ENCODE measurements around the gene PRSS3. TPM values are rescaled to one million over a fixed set of nuclear protein-coding genes. Genes with fewer than 3 reads are reported as not detected.
"Not testable (repeated sequence)": the region's sequence is repeated elsewhere in the genome, so short reads cannot be mapped to it uniquely, and the experiment has no call there.

Gene PRSS3
- total RNA-seq, 1 donor from 2014 or later = not detected

DNA sequence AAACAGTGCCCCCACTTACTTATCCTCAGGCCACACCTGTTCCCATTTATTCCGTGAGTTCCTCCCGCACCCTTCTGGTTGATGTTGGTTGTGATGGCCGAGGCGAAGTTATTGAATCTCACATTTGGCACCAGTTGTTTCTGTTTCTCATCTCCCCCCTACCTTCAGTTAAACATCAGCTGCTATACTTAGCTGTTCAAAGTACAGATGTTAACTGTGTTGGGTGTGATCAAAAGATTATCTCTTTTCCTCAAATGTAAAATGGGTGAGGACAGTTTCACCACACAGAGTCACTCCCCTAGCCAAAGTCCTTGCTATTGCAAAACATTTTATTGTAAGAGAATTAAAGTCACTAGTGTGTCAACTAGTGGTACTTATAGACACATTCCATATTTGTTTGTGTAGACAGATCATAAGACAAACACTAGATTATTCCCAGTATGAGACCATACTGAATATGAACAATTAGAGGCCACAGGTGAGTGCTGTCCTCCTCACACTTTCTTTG is 43.2 kb upstream of the PRSS3 start:
- Mint-ChIP-seq H3K36me3 (ENCODE audit: low read depth) (no peaks in the 10 kb centered on the region), H3K27ac (ENCODE audit: unreplicated experiment) (no peak overlapping the region), H3K9me3 (no peaks in the 10 kb centered on the region), H3K4me3 (no peak overlapping the region), H3K27me3 (ENCODE audit: low read depth) (peaks cover 25% of the 10 kb centered on the region), H3K4me1 (no peaks in the 10 kb centered on the region)
- TF ChIP-seq, protein P1, sequence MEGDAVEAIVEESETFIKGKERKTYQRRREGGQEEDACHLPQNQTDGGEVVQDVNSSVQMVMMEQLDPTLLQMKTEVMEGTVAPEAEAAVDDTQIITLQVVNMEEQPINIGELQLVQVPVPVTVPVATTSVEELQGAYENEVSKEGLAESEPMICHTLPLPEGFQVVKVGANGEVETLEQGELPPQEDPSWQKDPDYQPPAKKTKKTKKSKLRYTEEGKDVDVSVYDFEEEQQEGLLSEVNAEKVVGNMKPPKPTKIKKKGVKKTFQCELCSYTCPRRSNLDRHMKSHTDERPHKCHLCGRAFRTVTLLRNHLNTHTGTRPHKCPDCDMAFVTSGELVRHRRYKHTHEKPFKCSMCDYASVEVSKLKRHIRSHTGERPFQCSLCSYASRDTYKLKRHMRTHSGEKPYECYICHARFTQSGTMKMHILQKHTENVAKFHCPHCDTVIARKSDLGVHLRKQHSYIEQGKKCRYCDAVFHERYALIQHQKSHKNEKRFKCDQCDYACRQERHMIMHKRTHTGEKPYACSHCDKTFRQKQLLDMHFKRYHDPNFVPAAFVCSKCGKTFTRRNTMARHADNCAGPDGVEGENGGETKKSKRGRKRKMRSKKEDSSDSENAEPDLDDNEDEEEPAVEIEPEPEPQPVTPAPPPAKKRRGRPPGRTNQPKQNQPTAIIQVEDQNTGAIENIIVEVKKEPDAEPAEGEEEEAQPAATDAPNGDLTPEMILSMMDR (conservative IDR thresholded peaks at IDR 0.05) = no peak
- no peak for DNase-seq (ENCODE audit: low read depth, low spot score)

- H3K4me3 Mint-ChIP-seq; DNase-seq (ENCODE audit: low read depth, low spot score); H3K36me3 Mint-ChIP-seq (ENCODE audit: low read depth); H3K9me3 Mint-ChIP-seq; H3K27ac Mint-ChIP-seq (ENCODE audit: unreplicated experiment); H3K4me1 Mint-ChIP-seq: not testable (repeated sequence)
- peaks cover 25% of the 10 kb centered on the region for H3K27me3 Mint-ChIP-seq (ENCODE audit: low read depth)
These were observed 42.6 kb upstream of the PRSS3 start for GRCh38 chr9:33752789-33753188.

DNA sequence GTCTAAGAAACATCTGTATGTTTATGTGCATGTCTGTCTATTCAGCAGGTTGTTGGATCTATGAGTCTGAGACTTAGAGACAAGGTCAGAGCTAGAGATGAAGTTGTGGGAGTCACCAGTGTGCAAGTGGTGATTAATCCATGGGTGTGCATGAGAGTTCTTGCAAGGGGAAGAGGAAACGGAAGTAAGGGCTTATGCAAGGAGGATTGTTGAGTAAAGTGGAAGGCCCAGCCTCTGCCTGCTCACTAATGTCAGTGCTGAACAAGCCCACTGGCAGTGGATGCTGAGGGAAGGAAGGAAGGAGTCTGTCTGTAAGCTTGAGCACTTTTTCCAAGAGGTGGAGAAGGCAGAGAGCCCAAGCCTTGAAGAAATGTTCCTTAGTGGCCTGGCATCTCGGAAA is 35.7 kb upstream of the PRSS3 start:
- H3K36me3 Mint-ChIP-seq (ENCODE audit: low read depth); H3K4me1 Mint-ChIP-seq; H3K4me3 Mint-ChIP-seq; H3K27me3 Mint-ChIP-seq (ENCODE audit: low read depth); H3K9me3 Mint-ChIP-seq; H3K27ac Mint-ChIP-seq (ENCODE audit: unreplicated experiment); DNase-seq (ENCODE audit: low read depth, low spot score): not testable (repeated sequence)

DNA sequence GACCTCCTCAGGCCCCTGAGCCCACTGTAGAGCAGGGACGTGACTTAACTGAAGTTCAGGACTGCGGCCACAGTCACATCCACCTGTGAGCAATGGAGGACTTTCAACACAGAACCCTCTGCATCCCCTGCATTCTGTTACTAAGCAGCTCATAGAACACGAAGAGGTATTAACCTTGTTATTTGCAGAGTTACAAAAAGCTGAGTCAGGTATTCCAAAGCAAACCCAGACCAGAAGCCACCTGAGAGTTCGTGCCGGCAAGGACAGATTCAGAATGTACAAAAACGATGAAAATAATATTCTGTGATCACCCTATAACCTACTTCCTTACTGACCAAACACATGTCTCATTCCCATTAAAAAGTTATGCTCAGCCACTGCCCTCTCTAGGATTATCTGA is 33.0 kb upstream of the PRSS3 start:
- H3K4me3 Mint-ChIP-seq = no peak overlapping the region
- TF ChIP-seq, protein P1 (conservative IDR thresholded peaks at IDR 0.05) = no peak

GRCh38 chr9:33763709-33764108 is 31.7 kb upstream of the PRSS3 start:
- H3K4me3 Mint-ChIP-seq; H3K27ac Mint-ChIP-seq (ENCODE audit: unreplicated experiment); H3K4me1 Mint-ChIP-seq; H3K36me3 Mint-ChIP-seq (ENCODE audit: low read depth); H3K27me3 Mint-ChIP-seq (ENCODE audit: low read depth); H3K9me3 Mint-ChIP-seq; DNase-seq (ENCODE audit: low read depth, low spot score): not testable (repeated sequence)

More for the DNA sequence above, 33.0 kb upstream of the PRSS3 start:
- no peaks in the 10 kb centered on the region for H3K9me3 Mint-ChIP-seq
- H3K36me3 Mint-ChIP-seq (ENCODE audit: low read depth) = no peaks in the 10 kb centered on the region
- no peaks in the 10 kb centered on the region for H3K27me3 Mint-ChIP-seq (ENCODE audit: low read depth)
- DNase-seq (ENCODE audit: low read depth, low spot score) = no peak
- H3K4me1 Mint-ChIP-seq = no peaks in the 10 kb centered on the region
- H3K27ac Mint-ChIP-seq (ENCODE audit: unreplicated experiment) = no peak overlapping the region

GRCh38 chr9:33765411-33765810 is 29.9 kb upstream of the PRSS3 start:
- Mint-ChIP-seq H3K4me1 (no peaks in the 10 kb centered on the region), H3K27me3 (ENCODE audit: low read depth) (no peaks in the 10 kb centered on the region), H3K4me3 (no peak overlapping the region), H3K9me3 (no peaks in the 10 kb centered on the region), H3K36me3 (ENCODE audit: low read depth) (no peaks in the 10 kb centered on the region), H3K27ac (ENCODE audit: unreplicated experiment) (no peak overlapping the region)
- DNase-seq (ENCODE audit: low read depth, low spot score) = no peak
- TF ChIP-seq, protein P1 (conservative IDR thresholded peaks at IDR 0.05) = no peak

- not testable (repeated sequence) for H3K27me3 Mint-ChIP-seq (ENCODE audit: low read depth); H3K36me3 Mint-ChIP-seq (ENCODE audit: low read depth); H3K4me3 Mint-ChIP-seq; DNase-seq (ENCODE audit: low read depth, low spot score); H3K9me3 Mint-ChIP-seq; H3K4me1 Mint-ChIP-seq; H3K27ac Mint-ChIP-seq (ENCODE audit: unreplicated experiment)
These were observed 25.0 kb upstream of the PRSS3 start for GRCh38 chr9:33770156-33770880.

- not testable (repeated sequence) for H3K27ac Mint-ChIP-seq (ENCODE audit: unreplicated experiment); H3K4me3 Mint-ChIP-seq
These were observed 22.2 kb upstream of the PRSS3 start for GRCh38 chr9:33773135-33773534.

DNA sequence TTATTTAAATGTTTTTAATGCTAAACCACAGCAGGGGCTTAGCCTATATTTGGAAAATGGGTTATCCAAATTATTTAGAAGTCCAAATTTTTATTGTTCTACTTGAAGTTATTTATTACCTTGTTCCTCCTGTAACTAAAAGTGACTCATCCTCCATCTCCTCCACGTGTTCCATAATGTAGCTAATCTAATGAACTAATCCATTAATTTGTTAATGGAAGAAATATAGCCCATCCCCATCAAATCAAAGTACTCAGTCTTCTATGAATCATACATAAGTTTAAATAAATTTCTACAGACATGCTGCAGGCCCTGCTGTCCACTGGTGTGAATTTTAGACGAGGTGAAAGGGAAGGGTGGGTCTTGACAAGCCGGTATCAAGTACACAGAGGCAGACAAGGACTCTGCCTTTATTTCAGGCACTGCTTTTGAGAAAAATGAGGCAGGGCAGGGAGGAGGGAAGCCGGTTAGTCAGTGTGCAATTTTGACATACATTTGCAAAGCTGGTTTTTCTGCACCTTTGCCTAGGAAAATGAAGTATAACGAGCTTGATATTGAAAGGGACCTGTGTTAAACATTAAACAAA is 21.2 kb upstream of the PRSS3 start:
- not testable (repeated sequence) for H3K4me3 Mint-ChIP-seq; H3K27ac Mint-ChIP-seq (ENCODE audit: unreplicated experiment); H3K9me3 Mint-ChIP-seq; H3K36me3 Mint-ChIP-seq (ENCODE audit: low read depth); DNase-seq (ENCODE audit: low read depth, low spot score); H3K27me3 Mint-ChIP-seq (ENCODE audit: low read depth); H3K4me1 Mint-ChIP-seq

More at GRCh38 chr9:33773135-33773534, 22.2 kb upstream of the PRSS3 start:
- not testable (repeated sequence) for H3K4me1 Mint-ChIP-seq; H3K9me3 Mint-ChIP-seq; H3K36me3 Mint-ChIP-seq (ENCODE audit: low read depth); H3K27me3 Mint-ChIP-seq (ENCODE audit: low read depth); DNase-seq (ENCODE audit: low read depth, low spot score)
